H1 (cell line): ENCODE results near the gene NXN. TPM values are rescaled to one million over a fixed set of nuclear protein-coding genes. Genes with fewer than 3 reads are reported as not detected.

Source experiments
- CHD7 ChIP-seq: fragments of 300-600 bp; sonication (generic); IDR thresholded peaks from 2 replicates; pipeline ENCODE4 v1.7.1; 2012; ENCODE audit warnings: low read length, moderate library complexity, mild to moderate bottlenecking, inconsistent platforms; ENCODE audit not compliant: insufficient replicate concordance
- POLR2A ChIP-seq, 2 experiments: IDR thresholded peaks; 1 replicate in 1 of 2; 2 replicates in 1 of 2; pipeline ENCODE4 v1.6.1; 2011; ENCODE audit warnings: low read depth in 2 of 2, low read length in 2 of 2, mild to moderate bottlenecking in 2 of 2; ENCODE audit errors: control extremely low read depth in 1 of 2
- polyA plus RNA-seq, 7 experiments: library from polyadenylated mRNA; depleted of rRNA in 3 of 7; stranded (reverse) in 5 of 7; unstranded in 2 of 7; fragments of >200 nt in 5 of 7; fragments of 200-250 nt in 2 of 7; gene quantifications; 1 replicate in 5 of 7; 2 replicates in 1 of 7; 4 replicates in 1 of 7; pipeline versions ENCODE4 v1.2.1 to v1.2.3, GENCODE V29; 2011 to 2013; ENCODE audit warnings: missing spikeins in 2 of 7, mixed read lengths in 2 of 7
- total RNA-seq: library from RNA; stranded (reverse); fragmentation: NEBNext Ultra II Directional; extraction: Animal tissue kit (Norgen Biotek cat#: 25700); gene quantifications from 2 replicates; pipeline ENCODE4 v1.2.1, GENCODE V29; 2021
- TF ChIP-seq, protein P1 (sequence below), 3 experiments: IDR thresholded peaks; 1 replicate in 2 of 3; 2 replicates in 1 of 3; pipeline versions ENCODE4 v1.5.1 to v1.6.1; 2011; ENCODE audit warnings: low read length in 3 of 3, mild to moderate bottlenecking in 3 of 3, inconsistent platforms in 2 of 3, low read depth in 1 of 3, moderate library complexity in 1 of 3; ENCODE audit not compliant: insufficient read depth in 1 of 3; ENCODE audit errors: control extremely low read depth in 1 of 3

Gene NXN
- total and polyA plus RNA-seq, 2 of the 8 experiments (the other 6 are each of a cell fraction or from before 2014, with no cell fraction given) = 94.1 to 107 TPM

GRCh38 chr17:792277-792676 lies 187.3 kb downstream of the NXN start (continued):
- TF ChIP-seq CHD7 (no peak), POLR2A (IDR thresholded peaks at IDR 0.05; ENCODE audit: control extremely low read depth in 1 of 2, low read depth in 2 of 2, low read length in 2 of 2) (peak; percentile 8 to 29; a peak in 1 of 3 replicates)
- TF ChIP-seq, protein P1, sequence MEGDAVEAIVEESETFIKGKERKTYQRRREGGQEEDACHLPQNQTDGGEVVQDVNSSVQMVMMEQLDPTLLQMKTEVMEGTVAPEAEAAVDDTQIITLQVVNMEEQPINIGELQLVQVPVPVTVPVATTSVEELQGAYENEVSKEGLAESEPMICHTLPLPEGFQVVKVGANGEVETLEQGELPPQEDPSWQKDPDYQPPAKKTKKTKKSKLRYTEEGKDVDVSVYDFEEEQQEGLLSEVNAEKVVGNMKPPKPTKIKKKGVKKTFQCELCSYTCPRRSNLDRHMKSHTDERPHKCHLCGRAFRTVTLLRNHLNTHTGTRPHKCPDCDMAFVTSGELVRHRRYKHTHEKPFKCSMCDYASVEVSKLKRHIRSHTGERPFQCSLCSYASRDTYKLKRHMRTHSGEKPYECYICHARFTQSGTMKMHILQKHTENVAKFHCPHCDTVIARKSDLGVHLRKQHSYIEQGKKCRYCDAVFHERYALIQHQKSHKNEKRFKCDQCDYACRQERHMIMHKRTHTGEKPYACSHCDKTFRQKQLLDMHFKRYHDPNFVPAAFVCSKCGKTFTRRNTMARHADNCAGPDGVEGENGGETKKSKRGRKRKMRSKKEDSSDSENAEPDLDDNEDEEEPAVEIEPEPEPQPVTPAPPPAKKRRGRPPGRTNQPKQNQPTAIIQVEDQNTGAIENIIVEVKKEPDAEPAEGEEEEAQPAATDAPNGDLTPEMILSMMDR (IDR thresholded peaks at IDR 0.05; ENCODE audit: control extremely low read depth in 1 of 3, insufficient read depth in 1 of 3, low read depth in 1 of 3, low read length in 3 of 3) = peak in 1 of 3 experiments; percentile 12; a peak in 1 of 4 replicates
